ENCODE data around the gene USH1G. TPM values are rescaled to one million over a fixed set of nuclear protein-coding genes. Genes with fewer than 3 reads are reported as not detected.

The USH1G gene
- total RNA-seq, 1 experiment from 2014 or later: 2.7 TPM

GRCh38 chr17:74952431-74953133 is 29.5 kb upstream of the USH1G start:
- no peak overlapping the region for H3K27ac ChIP-seq (ENCODE audit: insufficient read length, low read depth, low read length)
- no peak overlapping the region for H4K91ac ChIP-seq (ENCODE audit: insufficient read length, low read depth, low read length)
- no peak overlapping the region for H2AFZ ChIP-seq (ENCODE audit: low read length)
- DNase-seq: no peak
- no peaks in the 10 kb centered on the region for H4K20me1 ChIP-seq (ENCODE audit: control insufficient read depth, insufficient read depth, insufficient read length)
- no peak overlapping the region for H3K56ac ChIP-seq (ENCODE audit: insufficient read length, low read depth, low read length)
- H4K5ac ChIP-seq (ENCODE audit: insufficient read length, low read depth, low read length): no peak overlapping the region
- H2BK12ac ChIP-seq (ENCODE audit: insufficient read length, low read depth, low read length): no peak overlapping the region
- H3K4me2 ChIP-seq (ENCODE audit: insufficient read depth, insufficient read length, low read length): no peak overlapping the region
- no CpG with 5 or more reads among the region's 24 CpGs for WGBS (ENCODE audit: extremely low coverage, insufficient read length, low lambda C conversion rate)
- peaks cover 2% of the 10 kb centered on the region for H3K23me2 ChIP-seq (ENCODE audit: insufficient read length, low read depth, low read length, poor library complexity, severe bottlenecking)
- H3T11ph ChIP-seq (ENCODE audit: low read length): no peak overlapping the region
- no peak overlapping the region for H2BK5ac ChIP-seq (ENCODE audit: insufficient read length, low read length)
- H3K9me3 ChIP-seq (ENCODE audit: control insufficient read depth, low read depth, low read length): no peaks in the 10 kb centered on the region
- peaks cover 11 to 19% of the 10 kb centered on the region in 2 experiments for H3K4me1 Mint-ChIP-seq
- no peaks in the 10 kb centered on the region for H3K9me3 Mint-ChIP-seq
- H3K4ac ChIP-seq (ENCODE audit: low read depth, low read length): no peak overlapping the region
- H3K27me3 Mint-ChIP-seq (ENCODE audit: low read depth): peaks cover 16% of the 10 kb centered on the region
- no peaks in the 10 kb centered on the region for H3K27me3 ChIP-seq (ENCODE audit: insufficient read depth, low read length)
- no peak overlapping the region for H4K8ac ChIP-seq (replicated peaks; ENCODE audit: insufficient read length, low read depth, low read length)
- no peak for TF ChIP-seq CTCF (conservative IDR thresholded peaks at IDR 0.05)
- H3K79me1 ChIP-seq (ENCODE audit: insufficient read depth, low read depth, low read length, poor library complexity, severe bottlenecking): no peaks in the 10 kb centered on the region
- no peak overlapping the region for H3K9ac ChIP-seq (ENCODE audit: extremely low read depth, insufficient read length, low read length)
- H3K27ac Mint-ChIP-seq: no peak overlapping the region
- no peak overlapping the region for H3K4me3 Mint-ChIP-seq
- H2AK5ac ChIP-seq (ENCODE audit: insufficient read length, low read length): no peak overlapping the region
- no peak overlapping the region for H3K23ac ChIP-seq (ENCODE audit: insufficient read length, low read depth, low read length)
- H2BK15ac ChIP-seq (ENCODE audit: low read depth, low read length): no peak overlapping the region
- no peak overlapping the region for H2BK120ac ChIP-seq (ENCODE audit: low read depth, low read length, poor library complexity, severe bottlenecking)
- H3K18ac ChIP-seq (ENCODE audit: insufficient read length, low read depth, low read length): no peak overlapping the region
- H3K4me1 ChIP-seq (ENCODE audit: insufficient read depth, low read length): no peaks in the 10 kb centered on the region
- peak overlapping the region; percentile 42; the same call in 1 of the 2 replicates for H3K14ac ChIP-seq (ENCODE audit: insufficient read depth, low read length)
- H2BK20ac ChIP-seq (ENCODE audit: low read depth, low read length, poor library complexity, severe bottlenecking): no peak overlapping the region
- H3K36me3 Mint-ChIP-seq (ENCODE audit: insufficient read depth in 1 of 3, low read depth in 3 of 3): no peaks in the 10 kb centered on the region
- no peaks in the 10 kb centered on the region for H3K79me2 ChIP-seq (ENCODE audit: insufficient read depth, low read length)

All from H9 (cell line).